PFSK-1 (cell line): ENCODE data around the gene VSIG8.

Experiments
- POLR2AphosphoS5 ChIP-seq: IDR thresholded peaks from 2 replicates; pipeline ENCODE4 v1.6.1; 2012; ENCODE audit warnings: low read depth, mild to moderate bottlenecking, control low read depth, low read length, moderate library complexity
- SIN3A ChIP-seq: IDR thresholded peaks from 2 replicates; pipeline ENCODE4 v1.6.1; 2012; ENCODE audit warnings: mild to moderate bottlenecking, low read length, moderate library complexity, borderline replicate concordance; ENCODE audit not compliant: insufficient read depth
- TAF1 ChIP-seq: IDR thresholded peaks from 2 replicates; pipeline ENCODE4 v1.6.1; 2012; ENCODE audit warnings: low read length, control low read depth, borderline replicate concordance; ENCODE audit not compliant: insufficient read depth
- TF ChIP-seq, protein P1 (sequence below), 2 experiments: IDR thresholded peaks; 2 replicates each; pipeline versions ENCODE4 v1.6.1 to v1.8.0; 2011 to 2012; ENCODE audit warnings: low read depth in 2 of 2, low read length in 2 of 2, control low read depth in 1 of 2, inconsistent platforms in 1 of 2, mild to moderate bottlenecking in 1 of 2, moderate library complexity in 1 of 2; ENCODE audit not compliant: insufficient read depth in 1 of 2

DNA sequence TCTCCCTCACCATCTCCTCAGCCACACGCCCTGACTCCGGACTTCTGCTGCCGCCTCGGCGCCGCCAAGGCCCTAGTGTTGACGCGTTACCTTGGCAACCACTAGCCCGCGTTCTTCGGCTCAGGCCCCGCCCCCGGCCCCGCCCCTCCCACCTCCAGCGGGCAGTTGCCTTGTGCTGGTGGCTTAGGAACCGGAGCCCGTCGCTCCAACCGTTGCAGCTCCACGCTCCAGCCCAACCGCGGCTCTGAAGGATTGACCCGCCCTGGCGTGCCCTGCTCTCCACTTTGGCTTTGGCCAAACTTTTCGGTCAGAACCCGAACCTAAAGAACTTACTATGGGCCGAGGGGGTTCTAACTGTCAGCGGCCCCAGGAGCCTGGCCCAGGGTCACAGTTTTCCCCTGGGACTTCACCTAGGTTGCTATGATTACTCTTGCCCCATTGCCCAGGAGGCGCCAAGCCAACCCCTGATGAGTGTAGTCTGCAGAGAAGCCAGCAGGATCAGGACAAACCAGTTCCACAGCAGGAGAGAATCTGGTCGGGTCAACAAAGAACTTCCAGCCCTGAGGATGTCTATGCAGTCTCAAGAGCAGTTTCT lies 37.7 kb upstream of the VSIG8 start, which contains the start of gene CFAP45:
- TF ChIP-seq, protein P1, sequence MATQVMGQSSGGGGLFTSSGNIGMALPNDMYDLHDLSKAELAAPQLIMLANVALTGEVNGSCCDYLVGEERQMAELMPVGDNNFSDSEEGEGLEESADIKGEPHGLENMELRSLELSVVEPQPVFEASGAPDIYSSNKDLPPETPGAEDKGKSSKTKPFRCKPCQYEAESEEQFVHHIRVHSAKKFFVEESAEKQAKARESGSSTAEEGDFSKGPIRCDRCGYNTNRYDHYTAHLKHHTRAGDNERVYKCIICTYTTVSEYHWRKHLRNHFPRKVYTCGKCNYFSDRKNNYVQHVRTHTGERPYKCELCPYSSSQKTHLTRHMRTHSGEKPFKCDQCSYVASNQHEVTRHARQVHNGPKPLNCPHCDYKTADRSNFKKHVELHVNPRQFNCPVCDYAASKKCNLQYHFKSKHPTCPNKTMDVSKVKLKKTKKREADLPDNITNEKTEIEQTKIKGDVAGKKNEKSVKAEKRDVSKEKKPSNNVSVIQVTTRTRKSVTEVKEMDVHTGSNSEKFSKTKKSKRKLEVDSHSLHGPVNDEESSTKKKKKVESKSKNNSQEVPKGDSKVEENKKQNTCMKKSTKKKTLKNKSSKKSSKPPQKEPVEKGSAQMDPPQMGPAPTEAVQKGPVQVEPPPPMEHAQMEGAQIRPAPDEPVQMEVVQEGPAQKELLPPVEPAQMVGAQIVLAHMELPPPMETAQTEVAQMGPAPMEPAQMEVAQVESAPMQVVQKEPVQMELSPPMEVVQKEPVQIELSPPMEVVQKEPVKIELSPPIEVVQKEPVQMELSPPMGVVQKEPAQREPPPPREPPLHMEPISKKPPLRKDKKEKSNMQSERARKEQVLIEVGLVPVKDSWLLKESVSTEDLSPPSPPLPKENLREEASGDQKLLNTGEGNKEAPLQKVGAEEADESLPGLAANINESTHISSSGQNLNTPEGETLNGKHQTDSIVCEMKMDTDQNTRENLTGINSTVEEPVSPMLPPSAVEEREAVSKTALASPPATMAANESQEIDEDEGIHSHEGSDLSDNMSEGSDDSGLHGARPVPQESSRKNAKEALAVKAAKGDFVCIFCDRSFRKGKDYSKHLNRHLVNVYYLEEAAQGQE (IDR thresholded peaks at IDR 0.05; ENCODE audit: insufficient read depth in 1 of 2, low read depth in 2 of 2, low read length in 2 of 2): no peak
- no peak for TF ChIP-seq TAF1
- no peak for TF ChIP-seq POLR2AphosphoS5
- no peak for TF ChIP-seq SIN3A
